Tibial nerve (tissue), 4 donors: Measurements from ENCODE around the gene FAM168B. TPM values are rescaled to one million over a fixed set of nuclear protein-coding genes. Genes with fewer than 3 reads are reported as not detected.
"Not testable (repeated sequence)": the region's sequence is repeated elsewhere in the genome, so short reads cannot be mapped to it uniquely, and the experiment has no call there.

Source experiments
- DNase-seq, 2 donors: peaks; one replicate each; pipeline ENCODE4 v3.0.0-alpha.2; 2019; ENCODE audit warnings: low spot score in 2 of 2
- H3K27ac ChIP-seq, 4 donors: fragments of 200-600 bp; sonication (generic) in 3 of 4; one replicate each; pipeline ENCODE4 v1.5.1; 2017 to 2019; ENCODE audit warnings: mild to moderate bottlenecking in 1 of 4
- H3K27me3 ChIP-seq, 2 donors: fragments of 200-600 bp; sonication (generic) in 1 of 2; one replicate each; pipeline versions ENCODE4 v1.5.1 to v1.6.0; 2017 to 2019
- H3K36me3 ChIP-seq, 3 donors: fragments of 200-600 bp; sonication (generic); one replicate each; pipeline ENCODE4 v1.5.1; 2018 to 2019
- H3K4me1 ChIP-seq, 4 donors: fragments of 200-600 bp; sonication (generic) in 3 of 4; one replicate each; pipeline ENCODE4 v1.5.1; 2017 to 2019
- H3K4me3 ChIP-seq, 4 donors: fragments of 200-600 bp; sonication (generic) in 3 of 4; one replicate each; pipeline ENCODE4 v1.5.1; 2017 to 2019; ENCODE audit warnings: mild to moderate bottlenecking in 1 of 4, moderate library complexity in 1 of 4
- H3K9me3 ChIP-seq, 4 donors: fragments of 200-600 bp; sonication (generic) in 3 of 4; one replicate each; pipeline ENCODE4 v1.5.1; 2017 to 2019
- CTCF ChIP-seq, 5 experiments: fragments of 200-600 bp in 3 of 5; fragments of 450-650 bp in 2 of 5; sonication (generic) in 3 of 5; IDR thresholded peaks; one replicate each; pipeline ENCODE4 v1.5.1; 2016 to 2019; ENCODE audit warnings: antibody characterized with exemption in 5 of 5, mild to moderate bottlenecking in 3 of 5, moderate library complexity in 2 of 5
- EP300 ChIP-seq, 2 donors: sonication (generic); formaldehyde crosslinking; IDR thresholded peaks; one replicate each; pipeline ENCODE4 v1.6.1; 2017; ENCODE audit warnings: antibody characterized with exemption in 2 of 2, mild to moderate bottlenecking in 1 of 2
- POLR2A ChIP-seq, 2 donors: fragments of 450-650 bp; IDR thresholded peaks; one replicate each; pipeline ENCODE4 v1.6.1; 2017; ENCODE audit warnings: antibody characterized with exemption in 2 of 2, mild to moderate bottlenecking in 2 of 2, moderate library complexity in 2 of 2
- WGBS, 2 donors: methylation state at CpG; one replicate each; pipeline ENCODE4 v1.1.5; 2018; 5-methylcytosine and 5-hydroxymethylcytosine counted together
- total RNA-seq, 4 donors: library from RNA; depleted of rRNA; stranded (reverse); fragments of >200 nt; gene quantifications; one replicate each; pipeline ENCODE4 v1.1.0, GENCODE V29; 2016

FAM168B gene
- total RNA-seq, 4 donors from 2014 or later: 96.0 to 115 (median 107) TPM

- peak overlapping the region; percentile 45 to 91 (median 76) for H3K4me3 ChIP-seq
- 1% methylated on average over 26 of the region's 26 CpGs for WGBS, 2 donors
- TF ChIP-seq EP300 (IDR thresholded peaks at IDR 0.05): no peak
- TF ChIP-seq CTCF (IDR thresholded peaks at IDR 0.05): no peak
- no peak for TF ChIP-seq POLR2A (IDR thresholded peaks at IDR 0.05)
- H3K9me3 ChIP-seq: no peaks in the 10 kb centered on the region
- peak overlapping the region; percentile 90 to 98 (median 96) for H3K27ac ChIP-seq
- peaks cover 0 to 33% (median 10%) of the 10 kb centered on the region in 4 donors for H3K4me1 ChIP-seq
- peaks cover 0 to 36% (median 4%) of the 10 kb centered on the region in 3 donors for H3K36me3 ChIP-seq
- H3K27me3 ChIP-seq: no peaks in the 10 kb centered on the region
- DNase-seq: no peak
Measured at GRCh38 chr2:131092458-131093005, 728 bp downstream of the FAM168B start.

GRCh38 chr2:131085646-131086045 lies 7.6 kb downstream of the FAM168B start:
- no peaks in the 10 kb centered on the region for H3K27me3 ChIP-seq
- 60 to 62% methylated on average over 2 of the region's 2 CpGs for WGBS, 2 donors
- H3K4me3 ChIP-seq: no peak overlapping the region
- no peaks in the 10 kb centered on the region for H3K9me3 ChIP-seq
- TF ChIP-seq EP300 (IDR thresholded peaks at IDR 0.05): no peak
- TF ChIP-seq CTCF (IDR thresholded peaks at IDR 0.05): no peak
- no peak for TF ChIP-seq POLR2A (IDR thresholded peaks at IDR 0.05)
- no peak overlapping the region for H3K27ac ChIP-seq
- peaks cover 0 to 33% (median 0%) of the 10 kb centered on the region in 4 donors for H3K4me1 ChIP-seq
- peaks cover 0 to 66% (median 13%) of the 10 kb centered on the region in 3 donors for H3K36me3 ChIP-seq
- DNase-seq: no peak

GRCh38 chr2:131081190-131081589 lies 12.1 kb downstream of the FAM168B start:
- no peak for DNase-seq
- H3K4me1 ChIP-seq: peaks cover 0 to 54% (median 12%) of the 10 kb centered on the region in 4 donors
- H3K27me3 ChIP-seq: no peaks in the 10 kb centered on the region
- 87 to 95% methylated on average over 4 of the region's 4 CpGs for WGBS, 2 donors
- TF ChIP-seq POLR2A (IDR thresholded peaks at IDR 0.05): no peak
- TF ChIP-seq CTCF (IDR thresholded peaks at IDR 0.05): no peak
- TF ChIP-seq EP300 (IDR thresholded peaks at IDR 0.05): no peak
- no peak overlapping the region for H3K27ac ChIP-seq
- H3K36me3 ChIP-seq: peaks cover 0 to 59% (median 4%) of the 10 kb centered on the region in 3 donors
- H3K9me3 ChIP-seq: no peaks in the 10 kb centered on the region
- no peak overlapping the region for H3K4me3 ChIP-seq

GRCh38 chr2:131079931-131080330 lies 13.3 kb downstream of the FAM168B start:
- 83 to 91% methylated on average over 6 of the region's 6 CpGs for WGBS, 2 donors
- not testable (repeated sequence) for DNase-seq, H3K4me3 ChIP-seq, H3K27ac ChIP-seq, H3K9me3 ChIP-seq, H3K27me3 ChIP-seq
- Histone ChIP-seq H3K36me3 (peaks cover 0 to 62% (median 0%) of the 10 kb centered on the region in 3 donors), H3K4me1 (peaks cover 0 to 54% (median 12%) of the 10 kb centered on the region in 4 donors)

- Histone ChIP-seq H3K27me3 (no peaks in the 10 kb centered on the region), H3K4me3 (no peak overlapping the region), H3K4me1 (peaks cover 0 to 55% (median 14%) of the 10 kb centered on the region in 4 donors), H3K36me3 (peaks cover 0 to 78% (median 3%) of the 10 kb centered on the region in 3 donors), H3K9me3 (no peaks in the 10 kb centered on the region), H3K27ac (peak overlapping the region in 1 of 4 donors; percentile 71)
- DNase-seq: no peak
- 77 to 81% methylated on average over 3 of the region's 3 CpGs for WGBS, 2 donors
- no peak for TF ChIP-seq CTCF (IDR thresholded peaks at IDR 0.05)
- TF ChIP-seq POLR2A (IDR thresholded peaks at IDR 0.05): no peak
- TF ChIP-seq EP300 (IDR thresholded peaks at IDR 0.05): no peak
Measured at GRCh38 chr2:131077966-131078365, 15.3 kb downstream of the FAM168B start.
